Effector memory CD4-positive, alpha-beta T cell (primary cell): ENCODE results near the gene PLEKHF1.

Experiments used
- DNase-seq, 3 donors: peaks; one replicate each; pipeline ENCODE4 v3.0.0-alpha.2; 2020
- H3K27ac ChIP-seq: 2 replicates; pipeline ENCODE4 v1.7.0; 2013; ENCODE audit warnings: mild to moderate bottlenecking, low read length, moderate library complexity; ENCODE audit not compliant: insufficient read depth, poor library complexity, severe bottlenecking
- H3K27me3 ChIP-seq: replicated peaks from 2 replicates; pipeline ENCODE4 v1.7.0; 2013; ENCODE audit warnings: mild to moderate bottlenecking, low read length; ENCODE audit not compliant: insufficient read depth, control insufficient read depth, poor library complexity, severe bottlenecking
- H3K36me3 ChIP-seq: 2 replicates; pipeline ENCODE4 v1.7.0; 2013; ENCODE audit warnings: mild to moderate bottlenecking, low read length, moderate library complexity; ENCODE audit not compliant: control insufficient read depth, insufficient read depth
- H3K4me1 ChIP-seq: 2 replicates; pipeline ENCODE4 v1.7.0; 2013; ENCODE audit warnings: low read length, mild to moderate bottlenecking; ENCODE audit not compliant: control insufficient read depth, insufficient read depth, poor library complexity, severe bottlenecking
- H3K4me3 ChIP-seq: 2 replicates; pipeline ENCODE4 v1.7.0; 2013; ENCODE audit warnings: low read length, low read depth, mild to moderate bottlenecking; ENCODE audit not compliant: insufficient read depth, poor library complexity, severe bottlenecking
- H3K9me3 ChIP-seq: 2 replicates; pipeline ENCODE4 v1.7.0; 2013; ENCODE audit warnings: mild to moderate bottlenecking, low read length, moderate library complexity; ENCODE audit not compliant: control insufficient read depth

Gene PLEKHF1

DNA sequence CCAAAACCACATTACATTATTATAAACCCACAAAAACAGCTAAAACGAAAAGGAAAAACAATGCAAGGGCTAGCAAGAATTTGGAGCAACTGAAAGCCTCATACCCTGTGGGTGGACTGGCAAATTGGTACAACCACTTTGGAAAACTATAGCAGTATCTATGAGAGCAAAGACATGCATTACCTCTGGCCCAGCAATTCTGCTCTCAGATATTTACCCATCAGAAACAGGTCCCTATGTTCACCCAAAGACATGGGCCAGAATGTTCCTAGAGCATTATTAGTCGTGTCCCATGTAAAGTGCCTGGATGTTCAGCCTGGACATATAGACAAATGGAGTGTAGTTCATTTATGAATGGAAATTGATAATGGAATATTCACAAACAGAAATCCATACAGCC, 31.3 kb upstream of the PLEKHF1 start:
- H3K27ac ChIP-seq: no peak overlapping the region

DNA sequence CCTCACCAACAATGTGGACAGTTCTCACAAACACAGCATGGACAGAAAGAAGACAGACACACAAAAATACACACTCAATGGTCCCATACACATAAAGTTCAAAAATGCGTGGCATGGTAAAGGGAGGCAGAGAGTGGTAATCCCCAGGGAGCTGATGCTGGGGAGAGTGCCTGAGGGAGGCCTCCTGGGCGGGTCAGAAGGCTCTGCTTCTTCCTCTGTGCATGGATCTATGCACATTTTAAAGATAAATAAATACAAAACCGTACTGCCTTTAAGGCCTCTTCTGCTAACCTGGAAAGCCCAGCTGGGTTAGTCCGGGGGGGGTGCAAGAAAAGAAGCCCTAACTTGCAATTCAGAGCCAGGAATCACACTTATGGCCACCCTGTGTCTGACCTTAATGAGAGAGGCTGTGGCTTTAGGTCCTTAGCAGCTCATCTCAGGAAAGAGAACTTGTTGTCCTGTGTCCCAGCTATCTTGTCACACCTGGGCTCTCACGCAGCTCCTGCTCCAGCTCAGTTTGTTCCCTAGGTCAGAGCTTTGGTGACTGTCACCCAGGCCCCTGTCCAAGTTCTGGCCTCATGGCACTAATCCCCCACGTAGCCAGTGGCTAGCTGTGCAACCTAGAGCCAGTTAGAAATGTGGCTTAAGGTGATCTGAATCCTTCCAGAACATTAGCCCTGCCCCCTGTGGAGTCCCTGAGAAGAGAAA, 30.7 kb upstream of the PLEKHF1 start:
- DNase-seq: no peak
- Histone ChIP-seq H3K4me3 (no peak overlapping the region), H3K9me3 (no peaks in the 10 kb centered on the region), H3K27ac (no peak overlapping the region), H3K36me3 (no peaks in the 10 kb centered on the region), H3K27me3 (no peaks in the 10 kb centered on the region), H3K4me1 (no peaks in the 10 kb centered on the region)

More for the DNA sequence above, 31.3 kb upstream of the PLEKHF1 start:
- no peaks in the 10 kb centered on the region for H3K4me1 ChIP-seq
- H3K4me3 ChIP-seq: no peak overlapping the region
- H3K9me3 ChIP-seq: no peaks in the 10 kb centered on the region
- H3K27me3 ChIP-seq: no peaks in the 10 kb centered on the region
- no peaks in the 10 kb centered on the region for H3K36me3 ChIP-seq
- DNase-seq: no peak

GRCh38 chr19:29635963-29636362, 29.3 kb upstream of the PLEKHF1 start:
- no peak for DNase-seq

GRCh38 chr19:29636553-29637360, 28.5 kb upstream of the PLEKHF1 start:
- Histone ChIP-seq H3K36me3 (no peaks in the 10 kb centered on the region), H3K4me1 (no peaks in the 10 kb centered on the region), H3K4me3 (no peak overlapping the region), H3K27ac (no peak overlapping the region), H3K27me3 (no peaks in the 10 kb centered on the region), H3K9me3 (no peaks in the 10 kb centered on the region)
- no peak for DNase-seq

More at GRCh38 chr19:29635963-29636362, 29.3 kb upstream of the PLEKHF1 start:
- Histone ChIP-seq H3K27ac (no peak overlapping the region), H3K4me1 (no peaks in the 10 kb centered on the region), H3K4me3 (no peak overlapping the region), H3K9me3 (no peaks in the 10 kb centered on the region), H3K27me3 (no peaks in the 10 kb centered on the region), H3K36me3 (no peaks in the 10 kb centered on the region)

- Histone ChIP-seq H3K9me3 (no peaks in the 10 kb centered on the region), H3K4me1 (no peaks in the 10 kb centered on the region), H3K27ac (no peak overlapping the region), H3K36me3 (no peaks in the 10 kb centered on the region), H3K27me3 (no peaks in the 10 kb centered on the region), H3K4me3 (no peak overlapping the region)
- no peak for DNase-seq
Measured at GRCh38 chr19:29639086-29639485, 26.2 kb upstream of the PLEKHF1 start.

GRCh38 chr19:29640231-29640630, 25.0 kb upstream of the PLEKHF1 start:
- Histone ChIP-seq H3K27ac (no peak overlapping the region), H3K36me3 (no peaks in the 10 kb centered on the region), H3K9me3 (no peaks in the 10 kb centered on the region), H3K27me3 (no peaks in the 10 kb centered on the region), H3K4me3 (no peak overlapping the region), H3K4me1 (no peaks in the 10 kb centered on the region)
- DNase-seq: no peak

DNA sequence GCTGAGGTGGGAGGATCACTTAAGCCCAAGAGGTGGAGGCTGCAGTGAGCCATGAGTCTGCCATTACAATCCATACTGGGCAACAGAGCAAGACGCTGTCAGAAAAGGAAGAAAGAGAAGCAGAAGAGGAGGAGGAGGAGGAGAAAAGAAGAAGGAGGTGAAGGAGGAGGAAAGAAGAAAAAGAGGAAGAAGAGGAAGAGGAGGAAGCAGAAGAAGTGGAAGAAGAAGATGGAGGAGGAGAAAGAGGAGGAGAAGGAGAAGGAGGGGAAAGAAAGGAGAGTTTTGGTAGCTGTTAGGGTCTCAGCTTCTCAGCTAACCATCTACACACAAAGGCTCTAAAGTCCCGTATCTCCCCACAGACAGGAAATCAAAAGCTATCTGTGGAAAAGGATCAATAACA, 23.7 kb upstream of the PLEKHF1 start:
- no peaks in the 10 kb centered on the region for H3K27me3 ChIP-seq
- DNase-seq: no peak
- H3K27ac ChIP-seq: no peak overlapping the region
- H3K36me3 ChIP-seq: no peaks in the 10 kb centered on the region
- peaks cover 10% of the 10 kb centered on the region for H3K4me1 ChIP-seq
- no peak overlapping the region for H3K4me3 ChIP-seq
- H3K9me3 ChIP-seq: no peaks in the 10 kb centered on the region

GRCh38 chr19:29643361-29643935, 21.8 kb upstream of the PLEKHF1 start:
- Histone ChIP-seq H3K9me3 (no peaks in the 10 kb centered on the region), H3K4me1 (peaks cover 10% of the 10 kb centered on the region), H3K4me3 (no peak overlapping the region), H3K27me3 (no peaks in the 10 kb centered on the region), H3K36me3 (no peaks in the 10 kb centered on the region), H3K27ac (no peak overlapping the region)
- no peak for DNase-seq

GRCh38 chr19:29644210-29644609, 21.1 kb upstream of the PLEKHF1 start:
- no peaks in the 10 kb centered on the region for H3K36me3 ChIP-seq
- H3K9me3 ChIP-seq: no peaks in the 10 kb centered on the region
- no peak overlapping the region for H3K4me3 ChIP-seq
- peaks cover 10% of the 10 kb centered on the region for H3K4me1 ChIP-seq
- H3K27ac ChIP-seq: no peak overlapping the region
- no peaks in the 10 kb centered on the region for H3K27me3 ChIP-seq
- no peak for DNase-seq

DNA sequence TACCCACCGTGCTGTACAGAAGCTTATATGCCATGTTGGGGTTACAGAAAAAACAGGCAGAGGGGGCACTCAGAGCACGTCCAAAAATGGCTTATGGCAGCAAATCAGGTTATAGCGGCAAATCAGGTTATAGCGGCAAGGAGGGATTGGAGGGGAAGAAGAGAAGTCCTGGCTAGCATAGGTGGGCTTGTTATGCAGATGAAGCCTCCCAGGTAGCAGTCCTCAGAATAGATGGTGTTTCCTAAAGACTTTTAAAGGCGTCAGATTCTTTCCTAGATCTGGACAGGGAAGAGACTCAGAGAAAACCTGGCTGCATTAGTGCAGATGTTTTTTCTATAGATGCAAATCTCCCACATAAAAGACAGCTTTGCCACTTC, 19.8 kb upstream of the PLEKHF1 start:
- Histone ChIP-seq H3K27me3 (no peaks in the 10 kb centered on the region), H3K9me3 (no peaks in the 10 kb centered on the region), H3K27ac (no peak overlapping the region), H3K36me3 (no peaks in the 10 kb centered on the region), H3K4me3 (no peak overlapping the region), H3K4me1 (peaks cover 10% of the 10 kb centered on the region)
- no peak for DNase-seq
